ENCODE data around the gene SLC37A1. TPM values are rescaled to one million over a fixed set of nuclear protein-coding genes. Genes with fewer than 3 reads are reported as not detected.

SLC37A1 gene
- total RNA-seq, 1 experiment from 2014 or later = 37.7 TPM

DNA sequence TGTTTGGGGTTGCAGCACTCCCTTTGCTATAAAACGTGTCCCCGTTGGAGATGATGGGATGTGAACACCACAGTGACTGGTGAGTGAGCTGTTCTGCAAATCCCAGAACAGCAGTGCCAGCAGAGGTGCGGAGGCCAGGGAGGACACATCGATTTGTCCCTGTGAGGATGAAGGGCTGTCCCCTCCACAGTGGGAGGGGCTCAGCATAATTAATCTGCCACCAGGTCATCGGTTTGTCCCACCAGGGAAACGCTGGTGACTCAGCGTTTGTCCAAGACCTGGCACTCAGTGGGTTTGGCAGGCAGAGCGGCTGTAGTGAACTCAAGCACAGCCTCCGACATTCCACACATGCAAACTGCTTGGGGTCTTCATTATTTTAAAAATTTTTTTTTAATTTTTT, 117.0 kb downstream of the SLC37A1 start:
- Histone ChIP-seq H3K79me1 (ENCODE audit: insufficient read depth, low read depth, low read length, poor library complexity, severe bottlenecking) (no peaks in the 10 kb centered on the region), H3K4me2 (ENCODE audit: insufficient read depth, insufficient read length, low read length) (no peak overlapping the region), H3K9me3 (ENCODE audit: control insufficient read depth, low read depth, low read length) (no peaks in the 10 kb centered on the region), H3K14ac (ENCODE audit: insufficient read depth, low read length) (no peak overlapping the region), H2BK20ac (ENCODE audit: low read depth, low read length, poor library complexity, severe bottlenecking) (no peak overlapping the region), H3K23ac (ENCODE audit: insufficient read length, low read depth, low read length) (no peak overlapping the region), H4K20me1 (ENCODE audit: control insufficient read depth, insufficient read depth, insufficient read length) (no peaks in the 10 kb centered on the region), H4K91ac (ENCODE audit: insufficient read length, low read depth, low read length) (no peak overlapping the region), H4K8ac (replicated peaks; ENCODE audit: insufficient read length, low read depth, low read length) (no peak overlapping the region), H3K27ac (ENCODE audit: insufficient read length, low read depth, low read length) (no peak overlapping the region), H3K79me2 (ENCODE audit: insufficient read depth, low read length) (no peaks in the 10 kb centered on the region), H2AK5ac (ENCODE audit: insufficient read length, low read length) (no peak overlapping the region), H3K9ac (ENCODE audit: extremely low read depth, insufficient read length, low read length) (no peak overlapping the region), H2AFZ (ENCODE audit: low read length) (no peak overlapping the region), H2BK120ac (ENCODE audit: low read depth, low read length, poor library complexity, severe bottlenecking) (no peak overlapping the region), H3K23me2 (ENCODE audit: insufficient read length, low read depth, low read length, poor library complexity, severe bottlenecking) (peaks cover 5% of the 10 kb centered on the region), H4K5ac (ENCODE audit: insufficient read length, low read depth, low read length) (no peak overlapping the region), H2BK15ac (ENCODE audit: low read depth, low read length) (no peak overlapping the region), H3K4me1 (ENCODE audit: insufficient read depth, low read length) (no peaks in the 10 kb centered on the region; the same call in 1 of the 2 replicates), H3K56ac (ENCODE audit: insufficient read length, low read depth, low read length) (no peak overlapping the region), H3K27me3 (ENCODE audit: insufficient read depth, low read length) (no peaks in the 10 kb centered on the region), H2BK5ac (ENCODE audit: insufficient read length, low read length) (no peak overlapping the region), H3K18ac (ENCODE audit: insufficient read length, low read depth, low read length) (no peak overlapping the region), H3T11ph (ENCODE audit: low read length) (no peak overlapping the region), H2BK12ac (ENCODE audit: insufficient read length, low read depth, low read length) (no peak overlapping the region), H3K4ac (ENCODE audit: low read depth, low read length) (no peak overlapping the region)
- WGBS (ENCODE audit: extremely low coverage, insufficient read length, low lambda C conversion rate) = no CpG with 5 or more reads among the region's 9 CpGs
- H3K9me3 Mint-ChIP-seq = no peaks in the 10 kb centered on the region
- TF ChIP-seq CTCF (conservative IDR thresholded peaks at IDR 0.05) = no peak
- no peak overlapping the region for H3K27ac Mint-ChIP-seq
- no peak overlapping the region for H3K4me3 Mint-ChIP-seq
- no peaks in the 10 kb centered on the region for H3K36me3 Mint-ChIP-seq (ENCODE audit: insufficient read depth in 1 of 3, low read depth in 3 of 3)
- DNase-seq = no peak
- H3K27me3 Mint-ChIP-seq (ENCODE audit: low read depth) = peaks cover 11% of the 10 kb centered on the region
- H3K4me1 Mint-ChIP-seq = peaks cover 11% of the 10 kb centered on the region in 2 experiments

Other genes with a start within 250 kb of the SLC37A1 start
- gene TFF3, start 198.4 kb upstream of the SLC37A1 start, total RNA-seq (2021) = 1.5 TPM in 2 replicates
- not detected in 2 replicates for gene TFF2, start 162.9 kb upstream of the SLC37A1 start, total RNA-seq (2021)
- gene TFF1, start 147.3 kb upstream of the SLC37A1 start, total RNA-seq (2021) = not detected in 2 replicates
- 0.31 and 0.44 TPM in 2 replicates for gene TMPRSS3, start 117.8 kb upstream of the SLC37A1 start, total RNA-seq (2021)
- not detected in 2 replicates for gene UBASH3A, start 110.0 kb upstream of the SLC37A1 start, total RNA-seq (2021)
- gene RSPH1, start 17.6 kb upstream of the SLC37A1 start, total RNA-seq (2021) = 0.31 TPM in 1 of 2 replicates, not detected in the other
- 28.2 and 31.9 TPM in 2 replicates for gene PDE9A, start 139.8 kb downstream of the SLC37A1 start, total RNA-seq (2021)